Glomerular endothelial cell (primary cell): Measurements from ENCODE around the gene FGD3. TPM values are rescaled to one million over a fixed set of nuclear protein-coding genes. Genes with fewer than 3 reads are reported as not detected.

ENCODE experiments used
- DNase-seq: peaks from one replicate; pipeline ENCODE4 v3.0.0-alpha.2; 2011; ENCODE audit warnings: low read depth, low spot score; ENCODE audit errors: extremely low read depth
- total RNA-seq: library from RNA; depleted of rRNA; stranded (reverse); fragments of >200 nt; gene quantifications from 2 replicates; pipeline ENCODE4 v1.2.3, GENCODE V29; 2015

Gene FGD3
- total RNA-seq, 1 donor from 2014 or later, result not detected

GRCh38 chr9:92954049-92954861 is 6.9 kb downstream of the FGD3 start:
- DNase-seq, result no peak

GRCh38 chr9:92954886-92955285 is 7.6 kb downstream of the FGD3 start:
- no peak for DNase-seq

GRCh38 chr9:92960561-92961290 is 13.4 kb downstream of the FGD3 start:
- no peak for DNase-seq

DNA sequence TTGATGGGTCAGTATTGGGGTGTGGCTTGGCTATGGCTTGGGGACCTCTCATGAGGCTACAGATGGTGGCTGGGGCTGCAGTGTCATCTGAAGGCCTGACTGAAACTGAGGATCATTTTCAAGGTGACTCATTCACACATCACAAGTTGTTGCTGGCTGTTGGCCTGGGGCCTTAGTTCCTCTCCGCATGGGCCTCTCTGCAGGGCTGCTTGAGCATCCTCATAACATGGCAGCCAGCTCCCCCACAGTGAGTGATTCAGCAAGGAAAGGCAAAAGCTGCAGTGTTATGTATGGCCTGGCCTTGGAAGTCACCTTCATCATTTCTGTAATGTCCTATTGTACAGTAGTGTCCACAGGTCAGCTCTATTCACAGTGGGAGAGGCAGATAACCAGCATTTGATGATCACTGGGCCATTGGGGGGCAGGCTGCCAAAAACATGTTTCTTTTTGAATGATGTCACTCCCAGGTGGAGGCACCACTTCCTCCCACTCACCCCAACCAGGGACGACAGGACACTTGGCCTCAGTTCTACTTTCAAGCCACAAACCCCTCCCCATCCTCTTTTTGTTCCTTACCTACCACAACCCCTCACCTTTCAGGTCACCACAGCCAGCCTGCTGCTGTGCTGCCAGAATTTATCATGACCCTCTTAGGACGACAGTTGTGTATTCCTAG is 14.4 kb downstream of the FGD3 start:
- no peak for DNase-seq

- DNase-seq, result no peak
These were observed 15.0 kb downstream of the FGD3 start for GRCh38 chr9:92962303-92962649.

DNA sequence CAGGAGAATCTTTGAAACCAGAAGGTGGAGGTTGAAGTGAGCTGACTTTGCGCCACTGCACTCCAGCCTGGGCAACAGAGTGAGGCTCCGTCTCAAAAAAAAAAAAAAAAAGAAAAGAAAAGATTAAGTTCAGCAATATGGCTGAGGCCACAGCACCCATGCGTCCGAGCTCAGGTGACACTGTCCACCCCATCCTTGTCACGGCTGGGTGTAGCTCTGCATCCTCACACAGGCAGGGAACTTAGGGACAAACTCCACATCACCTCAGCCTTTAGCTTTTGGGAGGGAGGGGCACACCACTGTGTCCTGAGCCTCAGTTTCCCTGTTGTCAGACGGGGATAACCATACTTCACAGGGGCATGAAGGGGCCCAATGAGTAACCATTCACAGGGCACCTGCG is 15.5 kb downstream of the FGD3 start:
- DNase-seq, result no peak

- no peak for DNase-seq
These were observed 16.7 kb downstream of the FGD3 start for GRCh38 chr9:92963831-92964606.

GRCh38 chr9:92964607-92965060 is 17.3 kb downstream of the FGD3 start:
- no peak for DNase-seq

GRCh38 chr9:92965061-92965758 is 17.9 kb downstream of the FGD3 start:
- DNase-seq, result no peak

GRCh38 chr9:92965759-92966517 is 18.6 kb downstream of the FGD3 start:
- no peak for DNase-seq

GRCh38 chr9:92966518-92966800 is 19.1 kb downstream of the FGD3 start:
- DNase-seq, result no peak

- no peak for DNase-seq
These were observed 20.8 kb downstream of the FGD3 start for GRCh38 chr9:92968081-92968480.

- no peak for DNase-seq
These were observed 22.5 kb downstream of the FGD3 start for GRCh38 chr9:92969516-92970466.

DNA sequence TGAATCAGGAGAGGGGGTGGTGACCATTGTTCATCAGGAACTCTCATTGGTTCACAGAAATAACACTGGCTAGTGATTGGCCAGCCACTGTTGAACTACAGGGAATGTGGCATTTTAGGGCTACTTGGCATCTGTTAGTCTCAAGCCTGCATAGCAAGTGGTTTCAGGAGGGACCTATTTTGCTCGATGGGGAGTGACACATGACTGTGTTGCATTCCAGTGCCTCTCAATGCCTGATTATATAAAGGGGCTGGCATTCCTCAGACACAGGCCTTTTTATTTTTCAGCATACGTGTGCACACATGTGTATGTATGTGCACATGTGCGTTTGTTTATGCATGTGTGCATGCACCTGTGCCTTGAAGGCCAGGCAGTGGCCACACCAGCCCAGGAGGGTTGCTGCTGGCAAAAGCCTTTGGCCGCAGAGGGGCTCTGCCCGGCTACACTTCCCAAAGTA is 23.2 kb downstream of the FGD3 start:
- DNase-seq, result no peak

GRCh38 chr9:92971121-92971520 is 23.8 kb downstream of the FGD3 start:
- DNase-seq, result no peak

- DNase-seq, result no peak
These were observed 24.5 kb downstream of the FGD3 start for GRCh38 chr9:92971776-92972175.

DNA sequence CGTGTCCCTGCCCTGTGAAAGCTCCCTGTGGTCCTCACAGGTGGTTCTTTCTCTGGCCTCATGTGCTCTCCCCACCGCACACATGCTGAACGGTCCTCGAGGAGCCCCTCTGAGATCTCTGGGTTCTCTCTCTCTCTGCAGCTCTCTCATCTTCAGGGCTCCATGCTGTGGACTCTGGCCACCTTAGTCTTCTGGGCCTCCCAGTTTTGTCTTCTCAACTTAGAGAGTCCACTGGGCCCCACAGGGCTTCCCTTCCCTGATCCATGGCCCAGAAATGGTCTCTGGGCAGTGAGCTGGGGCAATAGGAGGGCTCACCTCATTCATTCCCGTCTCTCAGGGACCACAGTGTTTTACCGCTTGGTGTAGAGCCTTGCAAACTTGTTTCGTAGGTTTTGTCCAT is 26.4 kb downstream of the FGD3 start:
- DNase-seq, result no peak

GRCh38 chr9:92974161-92974661 is 26.9 kb downstream of the FGD3 start:
- DNase-seq, result no peak
